ENCODE measurements around the gene ZNF91. TPM values are rescaled to one million over a fixed set of nuclear protein-coding genes. Genes with fewer than 3 reads are reported as not detected.

ZNF91 gene
- total and polyA plus RNA-seq, 4 donors, result 2.9 to 25.9 (median 14.2) TPM

- no peak overlapping the region for H3K4me3 ChIP-seq (ENCODE audit: low read depth in 1 of 3, low read length in 3 of 3)
- peaks cover 0 to 2% (median 0%) of the 10 kb centered on the region in 4 donors for H3K9me3 ChIP-seq (ENCODE audit: control insufficient read depth in 4 of 4, low read length in 3 of 4)
- H3K27me3 ChIP-seq (ENCODE audit: control insufficient read depth in 4 of 4, insufficient read depth in 4 of 4, low read length in 3 of 4), result no peaks in the 10 kb centered on the region
- H3K9ac ChIP-seq (ENCODE audit: low read depth in 1 of 2, low read length in 2 of 2), result no peak overlapping the region
- peaks cover 0 to 14% (median 5%) of the 10 kb centered on the region in 4 donors for H3K36me3 ChIP-seq (ENCODE audit: control insufficient read depth in 4 of 4, insufficient read depth in 3 of 4, low read depth in 1 of 4, low read length in 3 of 4)
- whole genome bisulfite sequencing, result 83% methylated on average over 1 of the region's 1 CpG
- no peak for TF ChIP-seq RAD21 (IDR thresholded peaks at IDR 0.05)
- peaks cover 2 to 7% (median 7%) of the 10 kb centered on the region in 4 donors for H3K4me1 ChIP-seq (ENCODE audit: control insufficient read depth in 4 of 4, insufficient read depth in 4 of 4, low read length in 3 of 4)
- H3K27ac ChIP-seq (ENCODE audit: low read depth in 1 of 2, low read length in 2 of 2), result no peak overlapping the region
- no peak for DNase-seq (ENCODE audit: low spot score)
Observed at GRCh38 chr19:23393121-23393520, 2.1 kb downstream of the ZNF91 start.

GRCh38 chr19:23391236-23391635 is 4.0 kb downstream of the ZNF91 start:
- Histone ChIP-seq H3K27me3 (ENCODE audit: control insufficient read depth in 4 of 4, insufficient read depth in 4 of 4, low read length in 3 of 4) (no peaks in the 10 kb centered on the region), H3K4me1 (ENCODE audit: control insufficient read depth in 4 of 4, insufficient read depth in 4 of 4, low read length in 3 of 4) (peaks cover 2 to 7% (median 7%) of the 10 kb centered on the region in 4 donors), H3K36me3 (ENCODE audit: control insufficient read depth in 4 of 4, insufficient read depth in 3 of 4, low read depth in 1 of 4, low read length in 3 of 4) (peaks cover 2 to 14% (median 6%) of the 10 kb centered on the region in 4 donors), H3K9me3 (ENCODE audit: control insufficient read depth in 4 of 4, low read length in 3 of 4) (peaks cover 0 to 8% (median 0%) of the 10 kb centered on the region in 4 donors), H3K4me3 (ENCODE audit: low read depth in 1 of 3, low read length in 3 of 3) (no peak overlapping the region), H3K9ac (ENCODE audit: low read depth in 1 of 2, low read length in 2 of 2) (no peak overlapping the region), H3K27ac (ENCODE audit: low read depth in 1 of 2, low read length in 2 of 2) (no peak overlapping the region)
- no peak for DNase-seq (ENCODE audit: low spot score)
- TF ChIP-seq GABPA (IDR thresholded peaks at IDR 0.05 in 1 of 2, conservative IDR thresholded peaks at IDR 0.05 in 1 of 2) (no peak), FOXA1 (IDR thresholded peaks at IDR 0.05) (no peak), YY1 (IDR thresholded peaks at IDR 0.05) (no peak), RAD21 (IDR thresholded peaks at IDR 0.05) (no peak), HNF4A (conservative IDR thresholded peaks at IDR 0.05) (no peak), FOXA2 (IDR thresholded peaks at IDR 0.05) (no peak), HNF4G (IDR thresholded peaks at IDR 0.05) (no peak), NR2F2 (IDR thresholded peaks at IDR 0.05) (no peak), SP1 (IDR thresholded peaks at IDR 0.05) (no peak), EGR1 (IDR thresholded peaks at IDR 0.05; ENCODE audit: low read depth in 2 of 2) (no peak), RXRA (IDR thresholded peaks at IDR 0.05) (no peak), JUND (IDR thresholded peaks at IDR 0.05) (no peak), TAF1 (conservative IDR thresholded peaks at IDR 0.05) (no peak)
- TF ChIP-seq, protein P1, sequence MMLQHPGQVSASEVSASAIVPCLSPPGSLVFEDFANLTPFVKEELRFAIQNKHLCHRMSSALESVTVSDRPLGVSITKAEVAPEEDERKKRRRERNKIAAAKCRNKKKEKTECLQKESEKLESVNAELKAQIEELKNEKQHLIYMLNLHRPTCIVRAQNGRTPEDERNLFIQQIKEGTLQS (IDR thresholded peaks at IDR 0.05), result no peak
- TF ChIP-seq, protein P2, sequence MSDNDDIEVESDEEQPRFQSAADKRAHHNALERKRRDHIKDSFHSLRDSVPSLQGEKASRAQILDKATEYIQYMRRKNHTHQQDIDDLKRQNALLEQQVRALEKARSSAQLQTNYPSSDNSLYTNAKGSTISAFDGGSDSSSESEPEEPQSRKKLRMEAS (IDR thresholded peaks at IDR 0.05), result no peak
- TF ChIP-seq, protein P3, sequence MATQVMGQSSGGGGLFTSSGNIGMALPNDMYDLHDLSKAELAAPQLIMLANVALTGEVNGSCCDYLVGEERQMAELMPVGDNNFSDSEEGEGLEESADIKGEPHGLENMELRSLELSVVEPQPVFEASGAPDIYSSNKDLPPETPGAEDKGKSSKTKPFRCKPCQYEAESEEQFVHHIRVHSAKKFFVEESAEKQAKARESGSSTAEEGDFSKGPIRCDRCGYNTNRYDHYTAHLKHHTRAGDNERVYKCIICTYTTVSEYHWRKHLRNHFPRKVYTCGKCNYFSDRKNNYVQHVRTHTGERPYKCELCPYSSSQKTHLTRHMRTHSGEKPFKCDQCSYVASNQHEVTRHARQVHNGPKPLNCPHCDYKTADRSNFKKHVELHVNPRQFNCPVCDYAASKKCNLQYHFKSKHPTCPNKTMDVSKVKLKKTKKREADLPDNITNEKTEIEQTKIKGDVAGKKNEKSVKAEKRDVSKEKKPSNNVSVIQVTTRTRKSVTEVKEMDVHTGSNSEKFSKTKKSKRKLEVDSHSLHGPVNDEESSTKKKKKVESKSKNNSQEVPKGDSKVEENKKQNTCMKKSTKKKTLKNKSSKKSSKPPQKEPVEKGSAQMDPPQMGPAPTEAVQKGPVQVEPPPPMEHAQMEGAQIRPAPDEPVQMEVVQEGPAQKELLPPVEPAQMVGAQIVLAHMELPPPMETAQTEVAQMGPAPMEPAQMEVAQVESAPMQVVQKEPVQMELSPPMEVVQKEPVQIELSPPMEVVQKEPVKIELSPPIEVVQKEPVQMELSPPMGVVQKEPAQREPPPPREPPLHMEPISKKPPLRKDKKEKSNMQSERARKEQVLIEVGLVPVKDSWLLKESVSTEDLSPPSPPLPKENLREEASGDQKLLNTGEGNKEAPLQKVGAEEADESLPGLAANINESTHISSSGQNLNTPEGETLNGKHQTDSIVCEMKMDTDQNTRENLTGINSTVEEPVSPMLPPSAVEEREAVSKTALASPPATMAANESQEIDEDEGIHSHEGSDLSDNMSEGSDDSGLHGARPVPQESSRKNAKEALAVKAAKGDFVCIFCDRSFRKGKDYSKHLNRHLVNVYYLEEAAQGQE (IDR thresholded peaks at IDR 0.05), result no peak
- TF ChIP-seq, protein P4, sequence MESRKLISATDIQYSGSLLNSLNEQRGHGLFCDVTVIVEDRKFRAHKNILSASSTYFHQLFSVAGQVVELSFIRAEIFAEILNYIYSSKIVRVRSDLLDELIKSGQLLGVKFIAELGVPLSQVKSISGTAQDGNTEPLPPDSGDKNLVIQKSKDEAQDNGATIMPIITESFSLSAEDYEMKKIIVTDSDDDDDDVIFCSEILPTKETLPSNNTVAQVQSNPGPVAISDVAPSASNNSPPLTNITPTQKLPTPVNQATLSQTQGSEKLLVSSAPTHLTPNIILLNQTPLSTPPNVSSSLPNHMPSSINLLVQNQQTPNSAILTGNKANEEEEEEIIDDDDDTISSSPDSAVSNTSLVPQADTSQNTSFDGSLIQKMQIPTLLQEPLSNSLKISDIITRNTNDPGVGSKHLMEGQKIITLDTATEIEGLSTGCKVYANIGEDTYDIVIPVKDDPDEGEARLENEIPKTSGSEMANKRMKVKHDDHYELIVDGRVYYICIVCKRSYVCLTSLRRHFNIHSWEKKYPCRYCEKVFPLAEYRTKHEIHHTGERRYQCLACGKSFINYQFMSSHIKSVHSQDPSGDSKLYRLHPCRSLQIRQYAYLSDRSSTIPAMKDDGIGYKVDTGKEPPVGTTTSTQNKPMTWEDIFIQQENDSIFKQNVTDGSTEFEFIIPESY (IDR thresholded peaks at IDR 0.05), result no peak
- TF ChIP-seq, protein P5, sequence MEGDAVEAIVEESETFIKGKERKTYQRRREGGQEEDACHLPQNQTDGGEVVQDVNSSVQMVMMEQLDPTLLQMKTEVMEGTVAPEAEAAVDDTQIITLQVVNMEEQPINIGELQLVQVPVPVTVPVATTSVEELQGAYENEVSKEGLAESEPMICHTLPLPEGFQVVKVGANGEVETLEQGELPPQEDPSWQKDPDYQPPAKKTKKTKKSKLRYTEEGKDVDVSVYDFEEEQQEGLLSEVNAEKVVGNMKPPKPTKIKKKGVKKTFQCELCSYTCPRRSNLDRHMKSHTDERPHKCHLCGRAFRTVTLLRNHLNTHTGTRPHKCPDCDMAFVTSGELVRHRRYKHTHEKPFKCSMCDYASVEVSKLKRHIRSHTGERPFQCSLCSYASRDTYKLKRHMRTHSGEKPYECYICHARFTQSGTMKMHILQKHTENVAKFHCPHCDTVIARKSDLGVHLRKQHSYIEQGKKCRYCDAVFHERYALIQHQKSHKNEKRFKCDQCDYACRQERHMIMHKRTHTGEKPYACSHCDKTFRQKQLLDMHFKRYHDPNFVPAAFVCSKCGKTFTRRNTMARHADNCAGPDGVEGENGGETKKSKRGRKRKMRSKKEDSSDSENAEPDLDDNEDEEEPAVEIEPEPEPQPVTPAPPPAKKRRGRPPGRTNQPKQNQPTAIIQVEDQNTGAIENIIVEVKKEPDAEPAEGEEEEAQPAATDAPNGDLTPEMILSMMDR (IDR thresholded peaks at IDR 0.05; ENCODE audit: low read depth, low read length, missing input control), result no peak
